MM.1S (cell line): ENCODE results near the gene ATP13A1.

Experiments
- CTCF ChIP-seq: fragments of 300-600 bp; sonication (generic); IDR thresholded peaks from 2 replicates; pipeline ENCODE4 v1.5.1; 2016; ENCODE audit warnings: antibody characterized with exemption, low read length, mixed read lengths
- EZH2 ChIP-seq: fragments of 300-600 bp; sonication (generic); optimal IDR thresholded peaks from 2 replicates; pipeline ENCODE3; 2017; ENCODE audit warnings: low read depth, mild to moderate bottlenecking, antibody characterized with exemption, low read length, mixed read lengths

- TF ChIP-seq CTCF: no peak
- TF ChIP-seq EZH2: no peak
These were observed 6.1 kb downstream of the ATP13A1 start for GRCh38 chr19:19657397-19657783.
